Hepatocyte (in vitro differentiated cells): ENCODE measurements around the gene RND2.

Source experiments
- CTCF ChIP-seq: fragments of 200-600 bp; sonication (generic); IDR thresholded peaks from 2 replicates; pipeline ENCODE4 v1.5.1; 2016; ENCODE audit warnings: antibody characterized with exemption, mild to moderate bottlenecking; ENCODE audit not compliant: poor library complexity
- EZH2 ChIP-seq: fragments of 200-600 bp; sonication (generic); IDR thresholded peaks from 2 replicates; pipeline ENCODE4 v1.6.1; 2016; ENCODE audit warnings: antibody characterized with exemption, mild to moderate bottlenecking, borderline replicate concordance
- EZH2phosphoT487 ChIP-seq: fragments of 200-600 bp; sonication (generic); IDR thresholded peaks from one replicate; pipeline ENCODE4 v1.6.1; 2018; ENCODE audit warnings: antibody characterized with exemption, mild to moderate bottlenecking, low read depth, moderate library complexity; ENCODE audit not compliant: unreplicated experiment, severe bottlenecking

GRCh38 chr17:42989141-42989540, 35.9 kb upstream of the RND2 start:
- TF ChIP-seq EZH2 (no peak), CTCF (no peak), EZH2phosphoT487 (no peak)
